ENCODE measurements around the gene SLC25A20.
"Not testable (repeated sequence)": the region's sequence is repeated elsewhere in the genome, so short reads cannot be mapped to it uniquely, and the experiment has no call there.

Gene SLC25A20

DNA sequence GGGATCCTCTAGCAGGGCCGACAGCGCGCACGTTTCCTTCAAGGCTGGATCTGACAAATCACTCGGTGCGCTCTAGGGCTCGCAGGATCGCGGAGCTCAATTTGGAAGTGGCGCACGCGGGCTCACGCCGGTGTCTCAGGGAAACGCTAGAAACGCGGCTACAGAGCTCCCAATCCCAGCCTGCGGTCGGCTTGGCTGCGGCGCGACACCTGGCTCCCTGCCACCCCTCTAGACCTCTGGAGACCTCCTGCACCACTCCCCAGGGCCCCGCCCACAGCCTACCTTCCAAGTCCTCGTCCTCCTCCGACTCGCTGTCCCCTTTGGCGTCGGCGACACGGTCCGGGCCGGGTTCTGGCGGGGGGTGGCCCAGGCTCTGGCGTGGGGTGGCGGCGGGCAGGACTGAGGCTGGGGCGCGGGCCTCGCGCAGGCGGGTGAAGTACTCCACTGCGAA is 51.6 kb downstream of the SLC25A20 start:
- DNase-seq (ENCODE audit: low read depth) = peak; percentile 81

DNA sequence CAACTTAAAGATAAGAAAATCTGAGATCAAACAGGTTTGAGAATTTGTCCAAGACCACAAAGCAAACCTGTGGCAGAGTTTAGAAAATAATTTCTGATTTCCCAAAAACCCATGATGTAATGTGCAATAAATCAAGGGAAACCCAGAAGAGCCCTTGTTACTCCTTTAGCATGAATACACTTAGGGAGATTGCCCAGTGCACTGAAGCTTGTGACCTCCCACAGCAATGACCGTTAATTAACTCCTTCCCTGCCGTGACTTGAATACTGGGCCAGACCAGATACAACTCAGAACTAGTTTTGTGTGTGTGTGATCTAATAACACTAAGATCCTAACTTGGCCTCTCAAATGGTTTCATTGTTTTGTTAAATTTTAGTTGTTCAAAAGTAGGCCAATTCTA is 53.5 kb downstream of the SLC25A20 start:
- DNase-seq (ENCODE audit: low read depth) = no peak

DNA sequence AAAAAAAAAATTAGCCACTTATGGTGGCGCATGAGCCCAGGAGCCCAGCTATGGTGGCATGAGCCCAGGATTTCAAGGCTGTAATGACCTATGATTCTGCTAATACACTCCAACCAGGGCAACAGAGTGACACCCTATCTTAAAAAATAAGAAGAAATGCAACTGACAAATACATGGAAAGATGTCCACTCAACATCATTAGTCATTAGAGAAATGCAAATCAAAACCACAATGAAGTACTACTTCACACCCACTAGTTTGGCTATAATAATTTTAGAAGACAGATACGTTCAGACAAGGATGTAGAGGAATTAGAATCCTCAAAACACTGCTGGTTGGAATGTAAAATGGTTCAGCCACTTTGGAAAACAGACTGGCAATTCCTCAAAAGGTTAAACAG is 61.5 kb downstream of the SLC25A20 start:
- DNase-seq (ENCODE audit: low read depth) = no peak

DNA sequence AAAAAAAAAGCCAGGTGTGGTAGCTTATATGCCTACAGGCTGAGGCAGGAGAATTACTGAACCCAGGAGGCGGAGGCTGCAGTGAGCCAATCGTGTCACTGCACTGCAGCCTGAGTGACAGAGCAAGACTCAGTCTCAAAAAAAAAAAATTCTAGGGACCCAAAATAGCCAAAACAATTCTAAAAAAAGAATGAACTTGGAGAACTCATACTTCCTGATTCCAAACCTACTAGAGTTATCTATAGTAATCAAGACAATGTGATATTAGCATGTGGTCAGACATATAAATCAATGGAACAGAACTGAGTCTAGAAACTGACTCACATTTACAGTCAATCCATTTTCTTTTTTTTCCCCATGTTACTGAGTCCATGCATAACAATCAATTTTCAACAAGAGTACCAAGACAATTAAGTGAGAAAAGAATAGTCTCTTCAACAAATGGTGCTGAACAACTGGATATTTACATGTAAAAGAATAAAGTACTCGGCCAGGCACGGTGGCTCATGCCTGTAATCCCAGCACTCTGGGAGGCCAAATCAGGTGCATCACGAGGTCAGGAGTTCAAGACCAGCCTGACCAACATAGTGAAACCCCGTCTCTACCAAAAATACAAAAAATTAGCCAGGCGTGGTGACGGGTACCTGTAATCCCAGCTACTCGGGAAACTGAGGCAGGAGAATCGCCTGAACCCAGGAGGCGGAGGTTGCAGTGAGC is 62.9 kb downstream of the SLC25A20 start:
- DNase-seq (ENCODE audit: low read depth) = peak; percentile 27

DNA sequence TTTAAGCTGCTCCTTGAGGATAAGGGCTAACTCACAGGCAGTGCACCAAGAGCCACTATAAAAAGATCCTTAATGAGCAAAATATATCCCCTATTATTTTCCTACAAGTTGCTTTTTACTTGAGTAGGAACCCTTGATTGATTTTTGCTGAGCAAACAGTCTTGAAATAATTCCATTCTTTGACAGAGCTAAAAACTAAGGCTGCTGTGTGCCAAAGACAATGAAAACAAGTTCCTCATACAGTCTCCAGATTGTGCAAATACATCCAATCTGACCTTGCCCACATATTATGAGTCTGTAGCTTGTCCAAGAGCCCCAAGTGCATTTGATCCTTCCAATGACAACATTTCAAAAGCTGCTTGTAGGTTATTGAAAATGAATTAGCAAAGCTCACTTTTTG is 66.0 kb downstream of the SLC25A20 start:
- no peak for DNase-seq (ENCODE audit: low read depth)

DNA sequence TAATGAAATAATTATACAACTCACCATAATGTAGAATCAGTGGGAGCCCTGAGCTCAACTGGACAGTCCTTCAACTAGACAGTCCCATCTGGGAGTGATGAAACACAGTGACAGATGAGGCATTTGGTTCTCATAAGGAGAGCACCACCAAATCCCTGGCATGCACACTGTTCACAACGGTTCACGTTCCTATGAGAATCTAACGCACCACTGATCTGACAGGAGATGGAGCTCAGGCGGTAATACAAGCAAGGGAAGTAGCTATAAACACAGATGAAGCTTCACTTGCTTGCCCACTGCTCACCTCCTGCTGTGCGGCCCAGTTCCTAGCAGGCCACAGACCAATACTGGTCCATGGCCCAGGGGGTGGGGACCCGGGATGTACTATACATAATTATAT is 68.0 kb downstream of the SLC25A20 start:
- no peak for DNase-seq (ENCODE audit: low read depth)

DNA sequence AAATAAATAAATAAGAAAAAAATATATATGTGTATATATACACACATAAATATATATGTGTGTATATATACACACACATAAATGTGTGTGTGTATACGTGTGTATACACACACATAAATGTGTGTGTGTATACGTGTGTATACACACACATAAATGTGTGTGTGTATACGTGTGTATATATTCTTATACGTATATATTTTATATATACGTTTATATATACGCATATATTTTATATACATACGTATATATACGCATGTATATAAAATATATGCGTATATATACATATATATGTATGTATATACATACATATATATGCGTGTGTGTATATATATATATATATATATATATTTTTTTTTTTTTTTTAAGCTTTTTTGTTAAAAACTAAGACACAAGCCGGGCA is 69.2 kb downstream of the SLC25A20 start:
- not testable (repeated sequence) for DNase-seq (ENCODE audit: low read depth)

DNA sequence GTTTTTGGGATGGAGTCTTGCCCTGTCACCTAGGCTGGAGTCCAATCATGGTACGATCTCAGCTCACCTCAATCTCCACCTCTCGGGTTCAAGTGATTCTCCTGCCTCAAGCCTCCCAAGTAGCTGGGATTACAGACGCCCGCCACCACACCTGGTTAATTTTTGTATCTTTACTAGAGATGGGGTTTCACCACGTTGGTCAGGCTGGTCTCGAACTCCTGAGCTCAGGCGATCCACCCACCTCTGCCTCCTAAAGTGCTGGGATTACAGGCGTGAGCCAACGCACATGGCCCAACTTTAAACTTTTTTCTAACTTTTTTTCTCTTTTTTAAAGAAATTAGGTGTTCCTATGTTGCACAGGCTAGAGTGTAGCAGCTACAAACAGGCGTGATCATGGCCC is 70.8 kb downstream of the SLC25A20 start:
- not testable (repeated sequence) for DNase-seq (ENCODE audit: low read depth)

DNA sequence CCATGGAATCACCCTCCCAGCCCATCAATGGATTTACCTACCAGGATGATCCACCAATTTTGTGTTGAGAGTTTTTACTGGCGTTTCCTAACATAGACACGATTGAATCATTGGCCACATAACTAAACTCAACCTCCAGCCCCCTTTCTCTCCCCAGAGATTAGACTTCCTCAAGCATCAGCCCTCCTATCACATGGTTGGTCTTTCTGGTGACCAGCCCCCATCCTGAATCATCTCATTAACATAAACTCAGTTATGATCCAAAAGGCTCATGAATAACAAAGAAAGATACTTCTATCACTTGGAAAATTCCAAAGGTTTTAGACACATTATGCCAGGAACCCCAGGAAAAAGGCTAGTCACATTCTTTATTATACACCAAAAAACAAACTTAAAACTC is 72.2 kb downstream of the SLC25A20 start:
- peak; percentile 82 for DNase-seq (ENCODE audit: low read depth)

DNA sequence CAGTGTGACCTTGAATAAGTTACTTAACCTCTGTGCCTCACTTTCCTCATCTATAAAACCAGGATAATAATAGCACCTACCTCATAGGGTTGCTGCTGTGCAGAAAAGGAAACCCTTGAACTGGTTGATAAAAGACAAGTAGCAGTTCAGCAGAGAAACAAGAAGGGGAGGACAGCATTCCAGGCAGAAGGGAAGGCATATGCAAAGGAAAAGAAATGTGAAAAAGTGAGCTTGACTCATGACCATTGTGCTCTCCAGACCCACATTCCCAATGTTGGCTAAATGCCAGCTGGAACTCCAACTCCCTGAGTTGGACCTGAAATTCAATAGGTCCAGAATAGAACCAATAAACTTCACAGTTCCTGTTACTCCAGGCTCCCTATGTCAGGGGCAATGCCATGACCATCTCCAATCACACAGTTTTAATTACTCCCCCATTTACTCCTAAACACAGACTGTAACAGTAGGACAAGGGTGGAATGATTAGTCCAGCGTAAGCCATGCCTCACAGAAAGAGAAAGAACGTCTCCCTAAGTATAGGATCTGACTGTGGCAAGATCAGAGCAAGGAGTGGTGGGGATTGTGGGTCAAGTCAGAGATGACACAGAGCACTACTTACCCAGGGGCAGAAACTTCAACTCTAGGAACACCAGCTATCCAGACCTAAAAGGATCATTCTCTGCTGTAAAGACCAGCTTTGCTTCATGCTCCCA is 77.9 kb downstream of the SLC25A20 start:
- peak; percentile 69 for DNase-seq (ENCODE audit: low read depth)

DNA sequence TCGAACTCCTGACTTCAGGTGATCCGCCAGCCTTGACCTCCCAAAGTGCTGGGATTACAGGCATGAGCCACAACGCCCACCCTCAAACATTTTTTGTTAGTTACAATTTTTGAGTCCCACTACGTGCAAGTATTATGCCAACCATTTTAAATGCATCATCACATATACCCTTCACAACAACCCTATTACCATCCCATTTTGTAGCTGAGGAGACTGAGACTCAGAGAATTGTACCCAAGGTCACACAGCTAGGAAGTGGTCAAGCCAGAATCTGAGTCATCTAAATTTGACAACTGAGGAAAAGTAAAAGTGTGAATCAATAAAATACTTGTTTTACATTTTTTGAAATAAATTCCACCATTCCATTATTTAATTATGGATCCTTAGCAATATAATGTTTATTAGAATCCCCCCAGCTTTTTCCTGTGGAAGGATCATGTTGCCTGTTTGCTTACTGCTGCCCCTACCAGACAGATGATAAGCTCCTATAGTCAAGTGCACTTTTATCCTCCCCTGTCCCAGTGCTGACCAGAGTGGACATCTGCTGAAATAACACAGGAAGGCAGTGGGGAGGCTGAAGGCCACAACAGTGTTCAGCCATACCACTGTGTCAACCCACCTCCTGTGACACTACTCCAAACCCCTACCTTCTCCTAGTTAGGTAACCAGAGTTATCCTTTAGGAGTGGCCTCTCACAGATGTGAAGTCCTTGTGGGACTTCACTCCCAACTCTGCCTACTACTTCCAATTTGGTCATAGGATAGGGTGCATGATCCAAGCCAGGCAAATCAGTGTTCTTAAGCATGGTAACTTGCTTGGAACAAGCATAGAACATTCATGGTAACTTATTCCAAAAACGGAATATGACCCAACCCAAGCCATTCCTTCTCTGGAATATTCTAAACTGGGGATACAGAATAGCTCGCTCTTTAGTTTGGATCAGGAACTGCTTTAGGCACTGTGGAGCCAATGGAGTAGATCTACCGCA is 79.2 kb downstream of the SLC25A20 start:
- no peak for DNase-seq (ENCODE audit: low read depth)

DNA sequence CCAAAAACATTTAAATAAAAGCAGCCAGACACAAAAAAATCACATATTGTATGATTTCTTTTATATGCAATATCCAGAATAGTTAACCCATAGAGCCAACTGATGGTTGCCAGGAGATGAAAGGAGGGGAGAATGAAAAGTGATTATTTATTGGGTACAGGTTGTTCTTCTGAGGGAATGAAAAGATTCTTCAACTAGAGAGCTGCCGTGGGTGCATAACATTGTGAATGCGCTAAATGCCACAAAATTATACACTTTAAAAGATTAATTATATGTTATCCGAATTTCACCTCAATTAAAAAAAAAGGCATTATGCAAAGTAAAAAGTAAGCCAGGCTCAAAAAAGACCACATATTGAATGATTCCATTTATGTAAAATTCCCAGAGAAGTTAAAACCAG is 87.2 kb downstream of the SLC25A20 start:
- DNase-seq (ENCODE audit: low read depth) = no peak
